ENCODE results near the gene OR51T1. TPM values are rescaled to one million over a fixed set of nuclear protein-coding genes. Genes with fewer than 3 reads are reported as not detected.

OR51T1 gene, protein sequence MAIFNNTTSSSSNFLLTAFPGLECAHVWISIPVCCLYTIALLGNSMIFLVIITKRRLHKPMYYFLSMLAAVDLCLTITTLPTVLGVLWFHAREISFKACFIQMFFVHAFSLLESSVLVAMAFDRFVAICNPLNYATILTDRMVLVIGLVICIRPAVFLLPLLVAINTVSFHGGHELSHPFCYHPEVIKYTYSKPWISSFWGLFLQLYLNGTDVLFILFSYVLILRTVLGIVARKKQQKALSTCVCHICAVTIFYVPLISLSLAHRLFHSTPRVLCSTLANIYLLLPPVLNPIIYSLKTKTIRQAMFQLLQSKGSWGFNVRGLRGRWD
- polyA plus RNA-seq (not detected in 2 replicates), polyA minus RNA-seq (not detected in 2 replicates)

DNA sequence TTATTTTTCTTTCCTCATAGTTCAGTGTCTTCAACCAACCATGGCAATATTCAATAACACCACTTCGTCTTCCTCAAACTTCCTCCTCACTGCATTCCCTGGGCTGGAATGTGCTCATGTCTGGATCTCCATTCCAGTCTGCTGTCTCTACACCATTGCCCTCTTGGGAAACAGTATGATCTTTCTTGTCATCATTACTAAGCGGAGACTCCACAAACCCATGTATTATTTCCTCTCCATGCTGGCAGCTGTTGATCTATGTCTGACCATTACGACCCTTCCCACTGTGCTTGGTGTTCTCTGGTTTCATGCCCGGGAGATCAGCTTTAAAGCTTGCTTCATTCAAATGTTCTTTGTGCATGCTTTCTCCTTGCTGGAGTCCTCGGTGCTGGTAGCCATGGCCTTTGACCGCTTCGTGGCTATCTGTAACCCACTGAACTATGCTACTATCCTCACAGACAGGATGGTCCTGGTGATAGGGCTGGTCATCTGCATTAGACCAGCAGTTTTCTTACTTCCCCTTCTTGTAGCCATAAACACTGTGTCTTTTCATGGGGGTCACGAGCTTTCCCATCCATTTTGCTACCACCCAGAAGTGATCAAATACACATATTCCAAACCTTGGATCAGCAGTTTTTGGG is at the start of gene OR51T1:
OR51T1 (plus strand) TSS at position 41 of the 641 bp plus-strand sequence; CDS start at position 41, 0 bp downstream.
- Histone ChIP-seq H3K4me3 (ENCODE audit: low read length) (no peak within 1 kb of the TSS), H3F3A (ENCODE audit: insufficient read depth, low read length, poor library complexity, severe bottlenecking) (no peaks in the 10 kb centered on the region), H3K36me3 (ENCODE audit: insufficient read depth, low read length) (no peaks in the 10 kb centered on the region), H4K20me1 (ENCODE audit: insufficient read depth) (no peaks in the 10 kb centered on the region), H3K27ac (ENCODE audit: low read length) (no peak within 1 kb of the TSS), H3K9me2 (ENCODE audit: insufficient read depth, low read length) (no peaks in the 10 kb centered on the region), H3K9ac (ENCODE audit: low read length) (no peak within 1 kb of the TSS), H3K4me2 (ENCODE audit: low read length) (no peak within 1 kb of the TSS), H3K27me3 (ENCODE audit: insufficient read depth, low read depth, low read length) (no peaks in the 10 kb centered on the region), H3K79me2 (replicated peaks; ENCODE audit: insufficient read depth, low read length) (no peaks in the 10 kb centered on the region), H2AFZ (ENCODE audit: low read depth, low read length) (no peak within 1 kb of the TSS), H3K9me3 (ENCODE audit: low read length) (no peaks in the 10 kb centered on the region)
- TF ChIP-seq, protein P1, sequence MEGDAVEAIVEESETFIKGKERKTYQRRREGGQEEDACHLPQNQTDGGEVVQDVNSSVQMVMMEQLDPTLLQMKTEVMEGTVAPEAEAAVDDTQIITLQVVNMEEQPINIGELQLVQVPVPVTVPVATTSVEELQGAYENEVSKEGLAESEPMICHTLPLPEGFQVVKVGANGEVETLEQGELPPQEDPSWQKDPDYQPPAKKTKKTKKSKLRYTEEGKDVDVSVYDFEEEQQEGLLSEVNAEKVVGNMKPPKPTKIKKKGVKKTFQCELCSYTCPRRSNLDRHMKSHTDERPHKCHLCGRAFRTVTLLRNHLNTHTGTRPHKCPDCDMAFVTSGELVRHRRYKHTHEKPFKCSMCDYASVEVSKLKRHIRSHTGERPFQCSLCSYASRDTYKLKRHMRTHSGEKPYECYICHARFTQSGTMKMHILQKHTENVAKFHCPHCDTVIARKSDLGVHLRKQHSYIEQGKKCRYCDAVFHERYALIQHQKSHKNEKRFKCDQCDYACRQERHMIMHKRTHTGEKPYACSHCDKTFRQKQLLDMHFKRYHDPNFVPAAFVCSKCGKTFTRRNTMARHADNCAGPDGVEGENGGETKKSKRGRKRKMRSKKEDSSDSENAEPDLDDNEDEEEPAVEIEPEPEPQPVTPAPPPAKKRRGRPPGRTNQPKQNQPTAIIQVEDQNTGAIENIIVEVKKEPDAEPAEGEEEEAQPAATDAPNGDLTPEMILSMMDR (IDR thresholded peaks at IDR 0.05; ENCODE audit: poor library complexity, severe bottlenecking) = no peak
- TF ChIP-seq, protein P2, sequence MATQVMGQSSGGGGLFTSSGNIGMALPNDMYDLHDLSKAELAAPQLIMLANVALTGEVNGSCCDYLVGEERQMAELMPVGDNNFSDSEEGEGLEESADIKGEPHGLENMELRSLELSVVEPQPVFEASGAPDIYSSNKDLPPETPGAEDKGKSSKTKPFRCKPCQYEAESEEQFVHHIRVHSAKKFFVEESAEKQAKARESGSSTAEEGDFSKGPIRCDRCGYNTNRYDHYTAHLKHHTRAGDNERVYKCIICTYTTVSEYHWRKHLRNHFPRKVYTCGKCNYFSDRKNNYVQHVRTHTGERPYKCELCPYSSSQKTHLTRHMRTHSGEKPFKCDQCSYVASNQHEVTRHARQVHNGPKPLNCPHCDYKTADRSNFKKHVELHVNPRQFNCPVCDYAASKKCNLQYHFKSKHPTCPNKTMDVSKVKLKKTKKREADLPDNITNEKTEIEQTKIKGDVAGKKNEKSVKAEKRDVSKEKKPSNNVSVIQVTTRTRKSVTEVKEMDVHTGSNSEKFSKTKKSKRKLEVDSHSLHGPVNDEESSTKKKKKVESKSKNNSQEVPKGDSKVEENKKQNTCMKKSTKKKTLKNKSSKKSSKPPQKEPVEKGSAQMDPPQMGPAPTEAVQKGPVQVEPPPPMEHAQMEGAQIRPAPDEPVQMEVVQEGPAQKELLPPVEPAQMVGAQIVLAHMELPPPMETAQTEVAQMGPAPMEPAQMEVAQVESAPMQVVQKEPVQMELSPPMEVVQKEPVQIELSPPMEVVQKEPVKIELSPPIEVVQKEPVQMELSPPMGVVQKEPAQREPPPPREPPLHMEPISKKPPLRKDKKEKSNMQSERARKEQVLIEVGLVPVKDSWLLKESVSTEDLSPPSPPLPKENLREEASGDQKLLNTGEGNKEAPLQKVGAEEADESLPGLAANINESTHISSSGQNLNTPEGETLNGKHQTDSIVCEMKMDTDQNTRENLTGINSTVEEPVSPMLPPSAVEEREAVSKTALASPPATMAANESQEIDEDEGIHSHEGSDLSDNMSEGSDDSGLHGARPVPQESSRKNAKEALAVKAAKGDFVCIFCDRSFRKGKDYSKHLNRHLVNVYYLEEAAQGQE (IDR thresholded peaks at IDR 0.05; ENCODE audit: borderline replicate concordance) = no peak
- TF ChIP-seq MXI1 (conservative IDR thresholded peaks at IDR 0.05; ENCODE audit: poor library complexity, severe bottlenecking) (no peak), RAD21 (conservative IDR thresholded peaks at IDR 0.05) (no peak), SMC3 (conservative IDR thresholded peaks at IDR 0.05; ENCODE audit: poor library complexity) (no peak), EP300 (conservative IDR thresholded peaks at IDR 0.05; ENCODE audit: poor library complexity, severe bottlenecking) (no peak), TAF1 (IDR thresholded peaks at IDR 0.05; ENCODE audit: low read depth) (no peak), POLR2AphosphoS5 (IDR thresholded peaks at IDR 0.05) (no peak), EZH2 (IDR thresholded peaks at IDR 0.05; ENCODE audit: borderline replicate concordance, insufficient read depth, low read length, poor library complexity, severe bottlenecking) (no peak)

DNA sequence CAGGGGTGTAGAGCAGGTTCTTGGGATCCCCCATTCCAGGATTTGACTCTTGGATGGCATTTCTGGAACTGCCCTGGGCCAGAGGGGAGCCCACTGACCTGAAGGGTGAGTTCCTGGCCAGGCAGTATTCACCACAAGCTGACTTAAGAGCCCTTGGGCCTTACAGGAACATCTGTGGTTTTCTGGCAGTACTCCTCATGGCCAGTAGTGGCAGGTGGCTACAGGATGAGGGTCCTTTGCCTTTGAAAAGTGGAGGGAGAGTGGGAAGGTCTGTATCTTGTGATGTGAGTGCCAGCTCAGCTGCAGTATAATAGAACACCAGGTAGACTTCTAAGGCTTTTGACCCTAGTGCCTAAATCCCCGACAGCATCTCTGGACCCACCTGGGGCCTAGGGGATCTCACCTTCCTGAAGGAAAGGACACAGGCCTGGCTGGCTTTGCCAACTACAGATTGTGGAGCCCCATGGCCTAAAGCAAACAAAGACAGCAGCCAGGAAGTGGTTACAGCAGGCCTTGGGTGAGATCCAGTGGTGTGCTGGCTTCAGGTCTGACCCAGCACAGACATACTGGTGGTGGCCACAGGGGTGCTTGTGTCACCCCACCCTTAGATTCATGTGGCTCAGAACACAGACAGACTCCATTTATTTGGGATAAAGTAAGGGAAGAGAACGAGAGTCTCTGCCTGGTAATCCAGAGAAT is 41.7 kb upstream of the OR51T1 start:
- Histone ChIP-seq H3K79me2 (replicated peaks; ENCODE audit: insufficient read depth, low read length) (no peaks in the 10 kb centered on the region), H3K9me2 (ENCODE audit: insufficient read depth, low read length) (no peaks in the 10 kb centered on the region), H3K9me3 (ENCODE audit: low read length) (no peaks in the 10 kb centered on the region), H3F3A (ENCODE audit: insufficient read depth, low read length, poor library complexity, severe bottlenecking) (no peaks in the 10 kb centered on the region), H3K4me2 (ENCODE audit: low read length) (no peak overlapping the region), H3K4me3 (ENCODE audit: low read length) (no peak overlapping the region), H3K27ac (ENCODE audit: low read length) (no peak overlapping the region), H3K27me3 (ENCODE audit: insufficient read depth, low read depth, low read length) (no peaks in the 10 kb centered on the region), H4K20me1 (ENCODE audit: insufficient read depth) (no peaks in the 10 kb centered on the region), H3K9ac (ENCODE audit: low read length) (no peak overlapping the region), H2AFZ (ENCODE audit: low read depth, low read length) (no peak overlapping the region), H3K36me3 (ENCODE audit: insufficient read depth, low read length) (no peaks in the 10 kb centered on the region)
- TF ChIP-seq EZH2 (IDR thresholded peaks at IDR 0.05; ENCODE audit: borderline replicate concordance, insufficient read depth, low read length, poor library complexity, severe bottlenecking) (no peak), MXI1 (conservative IDR thresholded peaks at IDR 0.05; ENCODE audit: poor library complexity, severe bottlenecking) (no peak), SMC3 (conservative IDR thresholded peaks at IDR 0.05; ENCODE audit: poor library complexity) (no peak), TAF1 (IDR thresholded peaks at IDR 0.05; ENCODE audit: low read depth) (no peak)
- TF ChIP-seq, protein P1 (IDR thresholded peaks at IDR 0.05; ENCODE audit: poor library complexity, severe bottlenecking) = no peak

Measured in neural cell (in vitro differentiated cells).